GM20000 (cell line): ENCODE measurements around the gene GCNT2.
A peak's percentile ranks its signal among the peaks of the same experiment; 100 is the strongest.
"Not testable (repeated sequence)": the region's sequence is repeated elsewhere in the genome, so short reads cannot be mapped to it uniquely, and the experiment has no call there.

ENCODE experiments used
- DNase-seq: peaks from one replicate; pipeline ENCODE4 v3.0.0; 2012; ENCODE audit warnings: low spot score
- CTCF ChIP-seq: IDR thresholded peaks from 2 replicates; pipeline ENCODE4 v1.5.1; 2012; ENCODE audit warnings: mild to moderate bottlenecking, control low read depth; ENCODE audit errors: extremely low read depth, missing control alignments

Gene GCNT2

GRCh38 chr6:10640412-10640811 is 119.3 kb downstream of the GCNT2 start:
- no peak for TF ChIP-seq CTCF
- no peak for DNase-seq

GRCh38 chr6:10641528-10641927 is 120.4 kb downstream of the GCNT2 start:
- no peak for TF ChIP-seq CTCF

GRCh38 chr6:10643201-10643651 is 122.1 kb downstream of the GCNT2 start:
- TF ChIP-seq CTCF: no peak
- peak; percentile 34 for DNase-seq

More at GRCh38 chr6:10641528-10641927, 120.4 kb downstream of the GCNT2 start:
- no peak for DNase-seq

- TF ChIP-seq CTCF: no peak
- no peak for DNase-seq
Measured at GRCh38 chr6:10644225-10644624, 123.1 kb downstream of the GCNT2 start.

- DNase-seq: peak; percentile 52
- no peak for TF ChIP-seq CTCF
Measured at GRCh38 chr6:10655508-10656055, 134.4 kb downstream of the GCNT2 start.

GRCh38 chr6:10658910-10659698 is 138.0 kb downstream of the GCNT2 start:
- no peak for TF ChIP-seq CTCF

GRCh38 chr6:10659699-10660348 is 138.7 kb downstream of the GCNT2 start:
- TF ChIP-seq CTCF: no peak
- no peak for DNase-seq

More at GRCh38 chr6:10658910-10659698, 138.0 kb downstream of the GCNT2 start:
- no peak for DNase-seq

GRCh38 chr6:10660431-10661191 is 139.5 kb downstream of the GCNT2 start:
- not testable (repeated sequence) for DNase-seq
